Measurements from ENCODE around the gene B3GALNT2.

DNA sequence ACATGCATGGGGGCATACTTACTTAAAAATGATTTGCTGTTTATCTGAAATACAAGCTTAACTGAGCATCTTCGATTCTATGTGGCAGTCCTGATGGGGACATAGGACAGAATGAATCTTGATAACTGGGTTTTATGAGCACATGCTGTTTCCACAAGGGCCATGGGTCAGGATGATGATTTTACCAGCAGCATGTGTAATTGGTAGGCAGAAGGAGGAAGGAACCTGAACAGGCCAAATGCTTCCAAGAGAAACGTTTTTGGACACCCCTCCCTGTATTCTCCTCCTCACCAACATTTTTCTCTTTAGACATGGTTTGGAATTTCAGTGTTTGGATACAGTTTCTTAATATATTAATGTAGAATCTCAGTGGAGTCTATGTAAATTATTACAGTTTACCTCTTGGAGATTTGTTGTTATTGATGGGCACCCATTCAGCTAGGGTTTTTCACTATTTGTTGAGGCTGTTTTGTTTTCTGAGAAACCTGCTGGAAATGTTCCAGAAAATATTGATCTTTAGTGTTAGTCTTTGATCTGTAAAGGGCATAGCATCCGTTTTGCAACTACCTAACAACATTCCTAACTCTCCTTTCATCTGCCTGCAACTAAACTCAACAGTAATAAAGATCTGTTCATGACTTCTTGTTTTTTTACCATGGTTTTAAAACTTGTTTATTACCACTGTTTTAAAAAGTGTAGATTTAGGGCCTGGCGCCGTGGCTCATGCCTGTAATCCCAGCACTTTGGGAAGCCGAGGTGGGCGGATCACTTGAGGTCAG is 95.0 kb downstream of the B3GALNT2 start:
- TF ChIP-seq POLR2A (IDR thresholded peaks at IDR 0.05) = no peak
- TF ChIP-seq, protein P1, sequence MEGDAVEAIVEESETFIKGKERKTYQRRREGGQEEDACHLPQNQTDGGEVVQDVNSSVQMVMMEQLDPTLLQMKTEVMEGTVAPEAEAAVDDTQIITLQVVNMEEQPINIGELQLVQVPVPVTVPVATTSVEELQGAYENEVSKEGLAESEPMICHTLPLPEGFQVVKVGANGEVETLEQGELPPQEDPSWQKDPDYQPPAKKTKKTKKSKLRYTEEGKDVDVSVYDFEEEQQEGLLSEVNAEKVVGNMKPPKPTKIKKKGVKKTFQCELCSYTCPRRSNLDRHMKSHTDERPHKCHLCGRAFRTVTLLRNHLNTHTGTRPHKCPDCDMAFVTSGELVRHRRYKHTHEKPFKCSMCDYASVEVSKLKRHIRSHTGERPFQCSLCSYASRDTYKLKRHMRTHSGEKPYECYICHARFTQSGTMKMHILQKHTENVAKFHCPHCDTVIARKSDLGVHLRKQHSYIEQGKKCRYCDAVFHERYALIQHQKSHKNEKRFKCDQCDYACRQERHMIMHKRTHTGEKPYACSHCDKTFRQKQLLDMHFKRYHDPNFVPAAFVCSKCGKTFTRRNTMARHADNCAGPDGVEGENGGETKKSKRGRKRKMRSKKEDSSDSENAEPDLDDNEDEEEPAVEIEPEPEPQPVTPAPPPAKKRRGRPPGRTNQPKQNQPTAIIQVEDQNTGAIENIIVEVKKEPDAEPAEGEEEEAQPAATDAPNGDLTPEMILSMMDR (IDR thresholded peaks at IDR 0.05 in 4 of 5, conservative IDR thresholded peaks at IDR 0.05 in 1 of 5) = no peak
